ENCODE results near the gene CREBRF. TPM values are rescaled to one million over a fixed set of nuclear protein-coding genes. Genes with fewer than 3 reads are reported as not detected.

Gene CREBRF
- total and polyA plus RNA-seq, 2 of the 4 experiments (the other 2 are of a cell fraction), result 3.2 to 16.1 TPM

DNA sequence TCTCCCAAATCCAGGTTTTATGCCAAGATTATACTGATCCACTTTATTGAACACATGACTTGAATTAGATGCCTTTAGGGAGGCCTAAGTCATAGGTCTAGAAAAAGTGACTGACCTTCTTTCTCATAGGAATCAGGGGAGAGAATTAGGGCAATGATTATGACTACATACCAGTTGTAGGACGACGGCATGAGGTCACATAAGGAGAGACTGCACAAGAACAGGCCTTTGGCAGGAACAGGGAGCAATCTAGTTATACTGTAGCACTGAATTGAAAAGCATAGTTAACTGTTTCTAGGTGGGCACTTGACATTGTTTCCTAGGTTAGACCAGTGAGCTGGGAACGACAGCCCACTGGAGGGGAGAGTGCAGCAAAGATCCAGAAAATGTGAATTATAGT lies 22.7 kb downstream of the CREBRF start:
- Histone ChIP-seq H3K79me1 (ENCODE audit: low read depth in 1 of 2, low read length in 2 of 2) (peaks cover 5 to 21% of the 10 kb centered on the region in 2 experiments; a peak in 2 of 4 replicates), H3K4me3 (ENCODE audit: insufficient read depth, low read depth, low read length) (no peak overlapping the region), H3K9me1 (ENCODE audit: insufficient read depth, low read length) (no peaks in the 10 kb centered on the region), H3K4ac (ENCODE audit: low read depth, low read length) (no peak overlapping the region), H2BK15ac (ENCODE audit: low read depth, low read length) (no peak overlapping the region), H4K20me1 (ENCODE audit: insufficient read depth, low read length) (peaks cover 3% of the 10 kb centered on the region; the same call in 1 of the 2 replicates), H3K23ac (ENCODE audit: low read depth, low read length) (no peak overlapping the region), H3K4me1 (ENCODE audit: control insufficient read depth, insufficient read depth, low read length) (no peaks in the 10 kb centered on the region), H2AFZ (replicated peaks; ENCODE audit: low read length, poor library complexity) (no peak overlapping the region), H2BK20ac (ENCODE audit: low read depth, low read length) (no peak overlapping the region), H2AK5ac (ENCODE audit: low read depth, low read length) (no peak overlapping the region), H2BK120ac (ENCODE audit: low read depth, low read length) (no peak overlapping the region), H3K27ac (ENCODE audit: insufficient read depth, low read length) (no peak overlapping the region), H3K18ac (ENCODE audit: low read depth, low read length) (no peak overlapping the region), H3K4me2 (ENCODE audit: low read depth, low read length) (no peak overlapping the region), H3K36me3 (ENCODE audit: control insufficient read depth, insufficient read depth, low read length) (peaks cover 5% of the 10 kb centered on the region; the same call in 1 of the 2 replicates), H3K9ac (ENCODE audit: low read depth, low read length) (no peak overlapping the region), H4K8ac (ENCODE audit: low read depth in 2 of 2, low read length in 2 of 2) (no peak overlapping the region), H3K56ac (ENCODE audit: extremely low read depth, insufficient read depth, low read length) (no peak overlapping the region), H4K91ac (ENCODE audit: insufficient read depth, low read depth, low read length) (no peak overlapping the region), H2AK9ac (replicated peaks; ENCODE audit: low read depth, low read length, poor library complexity) (no peak overlapping the region), H2BK5ac (ENCODE audit: low read depth, low read length, poor library complexity, severe bottlenecking) (no peak overlapping the region), H3K27me3 (ENCODE audit: control insufficient read depth, insufficient read depth, low read length) (no peaks in the 10 kb centered on the region), H3K14ac (replicated peaks; ENCODE audit: low read depth, low read length) (no peak overlapping the region), H3K9me3 (ENCODE audit: control insufficient read depth, insufficient read depth, low read length) (no peaks in the 10 kb centered on the region), H4K5ac (ENCODE audit: low read depth, low read length) (no peak overlapping the region)
- CTCF ChIA-PET, result no interaction called here
- dilution Hi-C loops (cut with HindIII; ENCODE audit: low sequenced_read_pairs, unreplicated experiment), result no loop called here
- BruUV-seq (replicated peaks), result no TSS peak
- in situ Hi-C loops (cut with MboI; ENCODE audit: low sequenced_read_pairs), result no loop called here
- TF ChIP-seq, protein P1, sequence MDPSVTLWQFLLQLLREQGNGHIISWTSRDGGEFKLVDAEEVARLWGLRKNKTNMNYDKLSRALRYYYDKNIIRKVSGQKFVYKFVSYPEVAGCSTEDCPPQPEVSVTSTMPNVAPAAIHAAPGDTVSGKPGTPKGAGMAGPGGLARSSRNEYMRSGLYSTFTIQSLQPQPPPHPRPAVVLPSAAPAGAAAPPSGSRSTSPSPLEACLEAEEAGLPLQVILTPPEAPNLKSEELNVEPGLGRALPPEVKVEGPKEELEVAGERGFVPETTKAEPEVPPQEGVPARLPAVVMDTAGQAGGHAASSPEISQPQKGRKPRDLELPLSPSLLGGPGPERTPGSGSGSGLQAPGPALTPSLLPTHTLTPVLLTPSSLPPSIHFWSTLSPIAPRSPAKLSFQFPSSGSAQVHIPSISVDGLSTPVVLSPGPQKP (IDR thresholded peaks at IDR 0.05; ENCODE audit: borderline replicate concordance, low read depth, low read length), result no peak
- no peak for TF ChIP-seq RCOR1 (IDR thresholded peaks at IDR 0.05; ENCODE audit: insufficient replicate concordance, low read length)
- TF ChIP-seq RFX5 (IDR thresholded peaks at IDR 0.05; ENCODE audit: low read depth, low read length), result no peak
- TF ChIP-seq, protein P2, sequence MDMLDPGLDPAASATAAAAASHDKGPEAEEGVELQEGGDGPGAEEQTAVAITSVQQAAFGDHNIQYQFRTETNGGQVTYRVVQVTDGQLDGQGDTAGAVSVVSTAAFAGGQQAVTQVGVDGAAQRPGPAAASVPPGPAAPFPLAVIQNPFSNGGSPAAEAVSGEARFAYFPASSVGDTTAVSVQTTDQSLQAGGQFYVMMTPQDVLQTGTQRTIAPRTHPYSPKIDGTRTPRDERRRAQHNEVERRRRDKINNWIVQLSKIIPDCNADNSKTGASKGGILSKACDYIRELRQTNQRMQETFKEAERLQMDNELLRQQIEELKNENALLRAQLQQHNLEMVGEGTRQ (IDR thresholded peaks at IDR 0.05; ENCODE audit: low read depth, low read length), result no peak
- no peak for TF ChIP-seq FOS (IDR thresholded peaks at IDR 0.05; ENCODE audit: low read depth, low read length)
- TF ChIP-seq CHD1 (IDR thresholded peaks at IDR 0.05; ENCODE audit: low read depth, low read length), result no peak
- POLR2A ChIA-PET (ENCODE audit: unreplicated experiment), result no interaction called here
- DNase-seq (no peak), ATAC-seq (ENCODE audit: low read depth) (no peak)
- 80% methylated on average over 2 of the region's 3 CpGs; no CpG with 5 or more reads in 1 of the 2 experiments for WGBS, 2 experiments (ENCODE audit: extremely low coverage in 2 of 2, insufficient read length in 1 of 2)
- intact Hi-C loops (cut with micrococcal nuclease), result no loop called here

Measured in IMR-90 (cell line).